Measurements from ENCODE around the gene KCNE3.

Gene KCNE3

GRCh38 chr11:74444173-74444826 is 23.0 kb downstream of the KCNE3 start:
- TF ChIP-seq, protein P1, sequence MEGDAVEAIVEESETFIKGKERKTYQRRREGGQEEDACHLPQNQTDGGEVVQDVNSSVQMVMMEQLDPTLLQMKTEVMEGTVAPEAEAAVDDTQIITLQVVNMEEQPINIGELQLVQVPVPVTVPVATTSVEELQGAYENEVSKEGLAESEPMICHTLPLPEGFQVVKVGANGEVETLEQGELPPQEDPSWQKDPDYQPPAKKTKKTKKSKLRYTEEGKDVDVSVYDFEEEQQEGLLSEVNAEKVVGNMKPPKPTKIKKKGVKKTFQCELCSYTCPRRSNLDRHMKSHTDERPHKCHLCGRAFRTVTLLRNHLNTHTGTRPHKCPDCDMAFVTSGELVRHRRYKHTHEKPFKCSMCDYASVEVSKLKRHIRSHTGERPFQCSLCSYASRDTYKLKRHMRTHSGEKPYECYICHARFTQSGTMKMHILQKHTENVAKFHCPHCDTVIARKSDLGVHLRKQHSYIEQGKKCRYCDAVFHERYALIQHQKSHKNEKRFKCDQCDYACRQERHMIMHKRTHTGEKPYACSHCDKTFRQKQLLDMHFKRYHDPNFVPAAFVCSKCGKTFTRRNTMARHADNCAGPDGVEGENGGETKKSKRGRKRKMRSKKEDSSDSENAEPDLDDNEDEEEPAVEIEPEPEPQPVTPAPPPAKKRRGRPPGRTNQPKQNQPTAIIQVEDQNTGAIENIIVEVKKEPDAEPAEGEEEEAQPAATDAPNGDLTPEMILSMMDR (IDR thresholded peaks at IDR 0.05; ENCODE audit: low read depth, low read length), result no peak
- DNase-seq (ENCODE audit: extremely low read depth, low read depth), result no peak

DNA sequence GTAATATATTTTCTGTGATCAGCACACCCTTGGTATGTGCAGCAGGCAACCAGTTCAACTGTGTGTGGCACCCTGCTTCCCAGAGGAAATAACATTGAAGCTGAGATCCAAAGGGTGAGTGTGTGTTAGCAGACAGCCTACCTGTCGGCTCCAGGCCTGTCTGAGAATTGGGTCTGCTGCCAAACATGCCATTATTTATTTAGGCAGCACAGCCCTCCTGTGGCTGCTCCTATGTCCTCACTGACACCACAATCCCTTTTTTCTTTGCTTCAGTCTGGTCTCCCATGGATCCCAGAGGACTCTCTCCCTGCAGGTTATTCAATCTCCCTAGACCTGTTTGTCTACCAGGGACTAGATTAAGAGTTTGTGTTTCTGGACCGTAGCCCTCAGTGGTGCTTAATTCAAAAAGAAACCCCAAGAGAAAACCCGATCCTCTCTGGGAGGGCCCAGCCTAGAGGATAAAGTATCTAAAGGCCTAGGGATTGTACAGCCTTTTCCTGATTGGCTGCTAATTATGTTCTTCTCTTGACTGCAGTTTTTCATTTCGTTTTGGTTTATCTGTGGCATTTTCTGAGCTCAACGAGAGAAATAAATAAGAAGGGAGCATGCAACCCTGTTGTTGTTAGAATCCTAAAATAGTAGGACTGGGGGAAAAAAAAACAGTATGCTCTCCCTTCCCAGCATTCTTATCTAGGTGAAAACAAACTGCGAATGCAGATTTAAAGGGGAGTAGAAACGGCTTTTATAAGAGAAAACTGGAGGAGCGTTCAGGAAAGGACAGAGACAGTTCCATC is 24.1 kb downstream of the KCNE3 start:
- no peak for DNase-seq (ENCODE audit: extremely low read depth, low read depth)
- TF ChIP-seq, protein P1 (IDR thresholded peaks at IDR 0.05; ENCODE audit: low read depth, low read length), result no peak

- TF ChIP-seq, protein P1 (IDR thresholded peaks at IDR 0.05; ENCODE audit: low read depth, low read length), result no peak
- DNase-seq (ENCODE audit: extremely low read depth, low read depth), result no peak
Measured at GRCh38 chr11:74442636-74443035, 24.7 kb downstream of the KCNE3 start.

GRCh38 chr11:74438681-74439080 is 28.7 kb downstream of the KCNE3 start:
- TF ChIP-seq, protein P1 (IDR thresholded peaks at IDR 0.05; ENCODE audit: low read depth, low read length), result no peak
- no peak for DNase-seq (ENCODE audit: extremely low read depth, low read depth)

DNA sequence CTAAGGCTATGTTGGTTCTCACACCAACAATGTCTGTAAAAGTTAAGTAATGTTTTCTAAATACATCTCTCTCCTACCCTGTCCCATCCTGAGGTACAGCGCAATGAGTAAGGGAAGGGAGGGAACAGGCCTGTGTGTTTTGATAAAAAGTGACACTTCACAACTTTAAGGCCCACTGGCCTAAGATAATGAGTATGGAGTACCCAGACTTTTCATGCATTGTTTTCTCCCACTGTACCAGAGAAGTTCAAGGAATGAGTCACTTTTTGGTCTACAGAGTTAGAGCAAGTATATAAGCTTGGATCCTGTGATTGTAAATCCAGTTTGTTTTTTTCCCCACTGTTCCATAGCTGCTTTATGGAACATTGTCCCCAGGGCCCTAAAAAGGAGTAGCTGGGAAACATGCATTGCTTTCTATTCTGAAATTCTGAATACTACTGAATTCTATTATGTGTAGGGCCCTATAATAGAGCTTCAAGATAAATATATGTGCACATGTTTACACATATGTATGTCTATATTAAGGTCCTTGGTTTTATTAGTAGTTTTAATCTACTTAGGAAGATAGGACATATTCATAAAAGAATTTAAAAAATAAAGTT is 29.8 kb downstream of the KCNE3 start:
- no peak for DNase-seq (ENCODE audit: extremely low read depth, low read depth)
- TF ChIP-seq, protein P1 (IDR thresholded peaks at IDR 0.05; ENCODE audit: low read depth, low read length), result no peak

DNA sequence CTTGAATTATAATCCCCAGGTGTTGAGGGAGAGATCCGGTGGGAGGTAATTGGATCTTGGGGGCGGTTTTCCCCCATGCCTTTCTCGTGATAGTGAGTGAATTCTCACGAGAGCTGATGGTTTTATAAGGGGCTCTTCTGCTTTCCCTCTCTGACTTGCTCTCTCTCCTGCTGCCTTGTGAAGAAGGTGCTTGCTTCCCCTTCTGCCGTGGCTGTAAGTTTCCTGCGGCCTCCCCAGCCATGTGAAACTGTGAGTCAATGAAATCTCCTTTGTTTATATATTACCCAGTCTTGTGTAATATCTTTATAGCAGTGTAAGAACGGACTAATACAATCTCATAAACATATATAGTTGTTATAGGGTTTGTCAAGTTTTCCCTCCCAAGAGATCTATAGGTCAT is 32.8 kb downstream of the KCNE3 start:
- no peak for DNase-seq (ENCODE audit: extremely low read depth, low read depth)
- TF ChIP-seq, protein P1 (IDR thresholded peaks at IDR 0.05; ENCODE audit: low read depth, low read length), result no peak

GRCh38 chr11:74429205-74429604 is 38.1 kb downstream of the KCNE3 start:
- TF ChIP-seq, protein P1 (IDR thresholded peaks at IDR 0.05; ENCODE audit: low read depth, low read length), result no peak
- no peak for DNase-seq (ENCODE audit: extremely low read depth, low read depth)

All from AG09319 (cell line).